Stimulated activated CD8-positive, alpha-beta memory T cell treated with anti-CD3 and anti-CD28 coated beads, Interleukin-4, amount 100 ng/mL, for 24 hours (primary cell): Measurements from ENCODE around the gene ILF2.
"Not testable (repeated sequence)": the region's sequence is repeated elsewhere in the genome, so short reads cannot be mapped to it uniquely, and the experiment has no call there.

Experiments
- DNase-seq: peaks from one replicate; pipeline ENCODE4 v3.0.0-alpha.2; 2020; ENCODE audit warnings: low read depth

The ILF2 gene

GRCh38 chr1:153670859-153671627 lies at the start of gene ILF2:
ILF2 (minus strand) TSS chr1:153670993; CDS start chr1:153670922, 71 bp downstream.
- DNase-seq = peak; percentile 90

- DNase-seq = no peak
Observed at GRCh38 chr1:153717330-153717729, 46.5 kb upstream of the ILF2 start.

GRCh38 chr1:153716211-153716610 lies 45.4 kb upstream of the ILF2 start:
- DNase-seq = not testable (repeated sequence)

- no peak for DNase-seq
Observed at GRCh38 chr1:153711026-153711425, 40.2 kb upstream of the ILF2 start.

- no peak for DNase-seq
Observed at GRCh38 chr1:153705484-153705883, 34.7 kb upstream of the ILF2 start.

GRCh38 chr1:153699768-153700167 lies 29.0 kb upstream of the ILF2 start:
- no peak for DNase-seq

- DNase-seq = no peak
Observed at GRCh38 chr1:153698923-153699714, 28.3 kb upstream of the ILF2 start.

GRCh38 chr1:153698020-153698922 lies 27.5 kb upstream of the ILF2 start:
- no peak for DNase-seq

GRCh38 chr1:153697191-153698019 lies 26.6 kb upstream of the ILF2 start:
- no peak for DNase-seq

- no peak for DNase-seq
Observed at GRCh38 chr1:153696741-153697140, 25.9 kb upstream of the ILF2 start.

- no peak for DNase-seq
Observed at GRCh38 chr1:153693466-153693865, 22.7 kb upstream of the ILF2 start.

- no peak for DNase-seq
Observed at GRCh38 chr1:153688736-153689328, 18.0 kb upstream of the ILF2 start.

GRCh38 chr1:153688276-153688675 lies 17.5 kb upstream of the ILF2 start:
- no peak for DNase-seq

- no peak for DNase-seq
Observed at GRCh38 chr1:153687346-153688125, 16.7 kb upstream of the ILF2 start.

- DNase-seq = no peak
Observed at GRCh38 chr1:153685544-153686340, 14.9 kb upstream of the ILF2 start.

GRCh38 chr1:153684892-153685291 lies 14.1 kb upstream of the ILF2 start:
- no peak for DNase-seq

- no peak for DNase-seq
Observed at GRCh38 chr1:153683854-153684253, 13.1 kb upstream of the ILF2 start.

GRCh38 chr1:153682730-153683129 lies 11.9 kb upstream of the ILF2 start:
- DNase-seq = no peak

GRCh38 chr1:153680120-153680403 lies 9.3 kb upstream of the ILF2 start:
- DNase-seq = no peak
